SK-N-MC (cell line): ENCODE results near the gene DDX49.

Experiments used
- EZH2 ChIP-seq: fragments of 200-600 bp; sonication (generic); IDR thresholded peaks from one replicate; pipeline ENCODE4 v1.6.1; 2017; ENCODE audit warnings: antibody characterized with exemption
- POLR2AphosphoS5 ChIP-seq: IDR thresholded peaks from 2 replicates; pipeline ENCODE4 v1.6.1; 2012; ENCODE audit warnings: mild to moderate bottlenecking, low read depth, low read length, borderline replicate concordance

DNA sequence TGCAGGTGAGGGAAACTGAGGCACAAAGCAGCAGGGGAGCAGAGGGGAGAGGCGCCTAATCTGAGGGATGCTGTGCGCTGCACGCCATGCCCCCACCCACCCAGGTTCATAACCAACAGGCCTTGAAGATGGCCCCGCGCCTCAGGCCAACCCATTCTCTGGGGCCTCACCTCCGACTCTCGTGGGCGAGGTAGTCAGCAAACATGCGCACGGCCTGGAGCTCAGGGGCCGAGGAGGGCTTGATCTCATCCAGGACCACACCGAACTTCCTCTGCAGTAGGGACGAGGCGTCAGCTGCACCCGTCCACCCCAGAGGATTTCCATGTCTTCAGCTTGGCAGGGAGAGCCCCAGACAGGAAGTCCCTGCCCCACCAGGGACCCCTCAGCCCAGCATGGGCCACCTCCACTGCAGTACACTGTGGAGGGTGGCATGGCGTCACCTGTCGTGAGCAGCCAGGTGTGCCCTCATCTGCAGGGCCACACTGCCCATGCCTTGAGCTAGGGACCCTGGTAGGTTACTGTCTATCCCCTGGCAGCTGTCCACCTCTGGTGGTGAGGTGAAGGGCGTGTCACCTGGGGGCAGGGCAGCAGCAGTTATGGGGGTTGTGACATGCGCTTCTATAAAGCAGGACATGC, 8.6 kb upstream of the DDX49 start:
- TF ChIP-seq POLR2AphosphoS5 (no peak), EZH2 (no peak)
